Stimulated activated CD4-positive, alpha-beta T cell treated with anti-CD3 and anti-CD28 coated beads, Interleukin-15, amount 100 ng/mL, for 24 hours (primary cell): Measurements from ENCODE around the gene BMI1.
"Not testable (repeated sequence)": the region's sequence is repeated elsewhere in the genome, so short reads cannot be mapped to it uniquely, and the experiment has no call there.

ENCODE experiments used
- DNase-seq: peaks from one replicate; pipeline ENCODE4 v3.0.0-alpha.2; 2020

Gene BMI1

GRCh38 chr10:22320591-22321155, at the start of gene BMI1:
BMI1 (plus strand) TSS chr10:22321099; CDS start chr10:22326450, 5,351 bp downstream.
- DNase-seq, result peak; percentile 76

GRCh38 chr10:22271786-22272185, 49.1 kb upstream of the BMI1 start:
- no peak for DNase-seq

DNA sequence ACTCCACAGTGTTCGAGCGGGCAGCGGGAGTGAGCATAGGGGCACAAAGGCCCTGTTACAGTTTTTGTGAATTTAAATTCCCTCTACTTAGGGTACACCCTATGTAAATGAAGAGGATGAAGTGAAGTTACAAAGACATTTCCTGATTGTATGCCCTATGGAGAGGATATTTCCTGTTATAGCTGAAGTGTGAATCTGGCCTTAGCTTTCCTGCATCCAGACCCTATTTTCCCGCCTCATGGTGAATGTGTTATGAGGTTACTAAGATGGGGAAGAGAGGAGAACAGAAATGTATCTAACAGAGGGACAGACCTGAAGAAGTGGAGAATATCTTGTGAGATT, 42.5 kb upstream of the BMI1 start:
- no peak for DNase-seq

GRCh38 chr10:22280078-22280477, 40.8 kb upstream of the BMI1 start:
- no peak for DNase-seq

DNA sequence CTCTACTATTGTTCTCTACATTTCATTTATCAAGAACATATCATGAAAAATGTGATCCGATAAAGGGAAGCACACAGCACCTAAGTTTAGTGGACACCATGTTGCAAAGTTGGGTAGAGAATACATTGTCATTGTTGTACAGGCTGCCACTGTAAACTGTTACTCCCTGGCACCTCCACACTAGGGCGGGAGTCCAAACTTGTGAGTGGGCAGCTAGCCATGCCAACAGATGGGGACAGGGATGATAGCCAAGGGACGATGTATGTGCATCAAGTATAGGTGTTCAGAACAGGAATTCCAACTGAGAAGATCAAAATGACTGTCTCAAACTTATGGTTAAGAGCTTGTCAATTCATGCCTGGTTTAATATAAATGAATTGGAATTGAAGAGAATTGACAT, 35.8 kb upstream of the BMI1 start:
- DNase-seq, result no peak

GRCh38 chr10:22293747-22294404, 27.0 kb upstream of the BMI1 start:
- no peak for DNase-seq

DNA sequence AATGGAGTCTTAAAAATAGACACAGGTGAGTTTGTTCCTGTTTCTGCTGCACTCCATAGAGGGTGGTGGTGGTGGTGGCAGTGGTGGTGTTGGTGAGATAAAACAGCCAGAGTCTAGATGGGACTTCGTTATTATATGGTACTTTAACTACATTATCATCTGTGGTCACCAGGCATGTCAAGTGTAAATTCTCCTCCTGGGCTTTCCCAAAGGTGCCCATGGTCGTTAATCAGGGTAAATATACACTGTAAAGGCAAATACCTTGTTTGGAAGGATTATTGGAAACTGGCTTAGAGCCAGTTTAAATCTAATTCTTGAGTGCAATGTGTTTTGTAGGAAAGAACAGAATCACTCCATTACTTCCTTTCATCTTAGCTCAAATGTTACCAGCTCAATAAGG, 26.2 kb upstream of the BMI1 start:
- DNase-seq, result no peak

DNA sequence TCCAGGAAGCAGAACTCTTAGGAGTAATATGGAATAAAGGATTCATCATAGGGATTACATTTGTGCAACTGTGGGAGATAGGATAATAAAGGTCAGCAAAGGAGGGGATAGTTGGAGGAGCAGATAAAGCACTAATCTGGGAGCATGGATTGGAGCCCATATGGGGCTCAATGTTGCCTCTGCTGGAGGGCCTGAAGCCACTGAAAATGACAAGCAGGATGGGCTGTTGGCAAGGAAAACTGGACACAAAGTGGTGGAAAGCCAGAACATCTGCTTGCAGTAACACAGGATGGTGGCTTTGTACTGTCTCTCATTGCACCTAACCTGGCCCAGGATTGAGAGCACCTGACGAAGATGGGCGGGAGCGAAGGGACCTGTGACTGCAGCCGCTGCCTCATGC, 19.7 kb upstream of the BMI1 start:
- no peak for DNase-seq

DNA sequence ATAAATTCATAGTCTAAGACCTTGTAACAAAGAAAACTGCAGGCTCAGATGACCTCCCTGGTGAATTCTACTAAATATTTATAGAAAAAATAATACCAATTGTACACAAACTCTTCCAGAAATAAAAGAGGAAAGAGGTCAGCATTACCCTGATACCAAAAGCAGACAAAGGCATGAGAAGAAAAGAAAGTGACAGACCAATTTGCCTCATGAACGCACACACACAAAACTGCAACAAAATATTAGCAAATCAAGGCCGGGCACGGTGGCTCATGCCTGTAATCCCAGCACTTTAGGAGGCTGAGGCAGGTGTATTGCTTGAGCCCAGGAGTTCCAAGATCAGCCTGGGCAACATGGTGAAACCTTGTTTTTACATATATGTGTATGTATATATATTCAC, 17.4 kb upstream of the BMI1 start:
- DNase-seq, result no peak

DNA sequence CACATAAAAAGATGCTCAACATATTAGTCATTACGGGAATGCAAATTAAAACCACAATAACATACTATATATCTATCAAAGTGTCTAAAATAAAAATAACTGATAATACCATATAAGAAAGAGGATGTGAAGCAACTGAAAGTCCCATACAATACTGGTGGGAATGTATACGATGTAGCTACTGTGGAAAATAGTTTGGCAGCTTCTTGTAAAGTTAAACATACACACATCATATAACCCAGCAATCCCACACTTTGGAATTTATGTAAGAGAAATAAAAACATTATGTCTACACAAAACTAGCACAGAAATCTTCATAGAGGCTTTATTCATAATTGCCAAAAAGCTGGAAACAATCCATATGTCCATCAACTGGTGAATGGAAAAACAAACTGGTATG, 15.2 kb upstream of the BMI1 start:
- no peak for DNase-seq

- DNase-seq, result peak; percentile 45
Measured at GRCh38 chr10:22308390-22308789, 12.5 kb upstream of the BMI1 start.

DNA sequence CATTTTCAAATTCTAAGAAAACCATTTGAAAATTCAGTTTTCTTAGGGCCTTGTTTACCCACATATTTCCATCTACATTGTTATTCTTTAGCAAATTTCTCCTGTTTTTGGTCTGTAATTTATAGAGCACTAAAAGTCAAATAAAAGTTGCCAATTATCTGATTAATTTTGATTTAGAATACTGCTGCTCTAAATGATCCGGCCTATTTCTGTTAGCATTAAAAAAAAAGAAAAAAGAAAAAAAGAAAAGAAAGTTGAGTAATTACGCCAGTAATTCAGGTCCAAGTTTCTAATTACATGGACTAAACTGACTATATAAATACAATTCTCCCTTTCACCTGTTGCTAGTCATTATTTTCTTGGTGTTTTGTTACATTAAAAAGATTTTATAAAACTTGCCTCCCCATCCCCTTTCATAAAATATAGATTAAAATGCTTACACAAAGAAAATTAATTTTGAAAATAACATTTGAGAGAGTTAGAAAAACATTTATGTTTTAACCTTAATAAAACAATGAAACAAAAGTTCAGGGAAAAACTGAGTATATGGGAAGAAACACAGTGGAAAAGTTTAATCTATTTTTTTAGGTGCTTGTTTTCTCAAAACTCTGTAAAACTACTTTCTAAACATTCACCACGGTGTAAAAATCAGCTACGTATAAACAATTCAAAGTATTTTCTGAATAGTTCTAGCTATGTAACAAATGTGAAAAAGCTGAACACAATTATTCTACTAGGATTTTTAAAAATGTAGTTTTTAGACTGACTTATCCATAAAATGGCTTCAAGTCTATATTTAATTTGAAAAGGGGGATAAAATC, 11.5 kb upstream of the BMI1 start:
- DNase-seq, result no peak

GRCh38 chr10:22310012-22310411, 10.9 kb upstream of the BMI1 start:
- DNase-seq, result not testable (repeated sequence)

GRCh38 chr10:22310928-22311327, 10.0 kb upstream of the BMI1 start:
- DNase-seq, result no peak

- no peak for DNase-seq
Measured at GRCh38 chr10:22314852-22315251, 6.0 kb upstream of the BMI1 start.

DNA sequence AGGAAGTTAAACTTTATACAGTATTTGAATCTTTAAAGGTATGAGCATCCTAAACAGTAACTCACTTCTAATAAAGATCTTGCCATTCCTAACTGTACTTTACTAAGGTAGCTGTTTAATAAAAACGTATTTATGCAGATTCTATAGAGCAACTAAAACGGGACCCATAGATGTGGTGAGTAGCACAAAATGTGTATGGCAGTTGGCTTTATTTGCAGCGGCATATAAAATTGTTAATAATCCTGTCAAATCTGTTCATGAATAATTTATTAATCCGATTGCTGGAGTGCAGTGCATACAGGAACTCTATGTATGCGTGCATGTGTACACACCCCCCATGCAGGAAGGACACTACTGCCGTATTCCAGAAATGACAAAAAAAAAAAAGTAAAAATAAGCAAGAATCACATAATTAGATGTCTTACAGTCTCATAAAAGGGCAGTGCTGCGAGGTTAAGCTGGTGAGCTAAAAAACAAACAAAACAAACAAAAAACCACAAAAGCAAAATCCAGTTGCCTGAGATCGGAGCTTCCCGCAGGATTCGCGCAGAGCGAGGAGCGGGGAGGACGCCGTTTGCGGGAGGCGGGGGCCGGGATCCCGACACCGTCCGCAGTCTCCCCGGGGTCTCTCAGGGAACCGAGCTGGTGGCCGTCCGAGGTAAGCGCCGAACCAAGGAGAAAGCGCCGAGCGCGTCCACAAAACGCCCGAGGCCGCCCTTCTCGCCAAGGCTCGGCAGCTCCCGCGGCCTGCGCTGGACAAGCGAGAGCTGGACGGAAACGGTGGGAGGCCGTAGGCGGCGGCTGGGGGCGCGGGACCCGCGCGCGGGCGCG, 5.2 kb upstream of the BMI1 start:
- no peak for DNase-seq

- DNase-seq, result peak; percentile 85
Measured at GRCh38 chr10:22316286-22317075, 4.4 kb upstream of the BMI1 start, which contains the start of gene COMMD3. COMMD3 (plus strand) TSS chr10:22316388; CDS start chr10:22316418, 30 bp downstream.

DNA sequence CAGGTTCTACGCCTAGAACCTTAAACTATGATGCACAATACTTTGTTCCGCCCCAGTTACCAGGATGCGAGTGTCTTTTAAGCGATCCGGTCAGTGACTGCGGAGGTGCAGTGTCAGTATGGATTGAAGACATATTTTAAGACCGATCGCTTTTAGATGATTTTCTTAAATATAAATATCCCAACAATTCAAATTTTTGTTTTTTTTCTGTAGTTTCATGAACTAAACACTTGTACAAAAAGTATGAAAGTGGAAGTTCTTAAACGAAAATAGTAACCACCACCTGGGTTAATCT, 3.9 kb upstream of the BMI1 start:
- peak; percentile 34 for DNase-seq

DNA sequence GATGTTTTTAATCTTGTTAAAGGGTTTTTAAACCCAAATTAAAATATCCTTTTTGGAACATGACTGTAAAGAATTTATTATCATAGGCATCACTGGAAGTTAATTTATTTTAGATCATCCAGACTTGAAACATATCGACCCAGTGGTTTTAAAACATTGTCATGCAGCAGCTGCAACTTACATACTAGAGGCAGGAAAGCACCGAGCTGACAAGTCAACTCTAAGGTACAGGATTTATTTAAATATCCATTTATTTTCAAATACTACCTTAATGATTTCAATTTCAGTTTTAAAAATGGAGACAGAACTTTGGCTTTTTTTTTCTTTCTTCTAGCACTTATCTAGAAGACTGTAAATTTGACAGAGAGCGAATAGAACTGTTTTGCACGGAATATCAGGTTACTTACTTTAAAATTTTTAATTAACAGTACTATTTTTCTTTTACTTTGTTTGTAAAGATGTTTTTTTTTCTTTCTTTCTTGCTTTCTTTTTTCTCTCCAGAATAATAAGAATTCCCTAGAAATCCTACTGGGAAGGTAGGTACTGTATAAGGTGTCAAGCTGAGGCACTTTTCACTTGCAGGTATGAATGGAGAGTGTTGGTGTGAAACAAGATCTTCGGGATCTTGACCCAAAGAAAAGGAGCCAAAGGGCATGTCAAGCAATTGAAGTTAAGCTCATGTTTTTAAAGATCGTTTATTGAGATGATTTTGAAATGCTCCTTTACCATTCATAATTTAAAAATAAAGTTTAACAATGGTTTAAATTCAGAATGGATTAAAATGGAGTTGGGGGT, 2.9 kb upstream of the BMI1 start:
- no peak for DNase-seq

- DNase-seq, result no peak
Measured at GRCh38 chr10:22318772-22319171, 2.1 kb upstream of the BMI1 start.

DNA sequence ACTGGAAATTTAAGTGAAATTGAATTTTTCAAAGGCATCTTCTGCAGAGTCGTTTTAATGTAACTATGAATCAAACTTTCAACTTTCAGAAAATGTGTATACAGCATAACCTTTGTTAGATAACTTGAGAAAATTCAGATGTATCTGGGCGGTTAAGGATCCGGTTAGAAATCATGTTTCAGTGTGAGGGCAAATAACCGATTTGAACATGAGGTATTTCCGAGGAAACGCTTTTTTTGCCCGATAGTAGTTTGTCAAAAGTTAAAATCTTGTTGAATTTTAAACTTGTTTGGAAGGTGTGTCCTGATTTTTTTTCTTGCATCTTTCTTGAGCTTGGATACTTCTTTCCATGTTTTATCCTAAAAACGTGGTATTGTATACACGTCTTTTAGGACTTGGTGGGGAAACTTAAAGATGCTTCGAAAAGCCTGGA, 1.3 kb upstream of the BMI1 start:
- no peak for DNase-seq
